Esophagus squamous epithelium (tissue), 4 donors: ENCODE results near the gene KLHDC7B.

Experiments used
- POLR2A ChIP-seq, 4 donors: fragments of 450-650 bp; IDR thresholded peaks; one replicate each; pipeline ENCODE4 v1.6.1; 2017; ENCODE audit warnings: antibody characterized with exemption in 4 of 4, mild to moderate bottlenecking in 4 of 4, moderate library complexity in 3 of 4
- TF ChIP-seq, protein P1 (sequence below), 6 experiments: fragments of 450-650 bp in 4 of 6; fragments of 200-600 bp in 2 of 6; sonication (generic) in 2 of 6; IDR thresholded peaks; one replicate each; pipeline ENCODE4 v1.5.1; 2016 to 2019; ENCODE audit warnings: antibody characterized with exemption in 6 of 6, mild to moderate bottlenecking in 4 of 6, moderate library complexity in 4 of 6

- no peak for TF ChIP-seq POLR2A (IDR thresholded peaks at IDR 0.05)
- TF ChIP-seq, protein P1, sequence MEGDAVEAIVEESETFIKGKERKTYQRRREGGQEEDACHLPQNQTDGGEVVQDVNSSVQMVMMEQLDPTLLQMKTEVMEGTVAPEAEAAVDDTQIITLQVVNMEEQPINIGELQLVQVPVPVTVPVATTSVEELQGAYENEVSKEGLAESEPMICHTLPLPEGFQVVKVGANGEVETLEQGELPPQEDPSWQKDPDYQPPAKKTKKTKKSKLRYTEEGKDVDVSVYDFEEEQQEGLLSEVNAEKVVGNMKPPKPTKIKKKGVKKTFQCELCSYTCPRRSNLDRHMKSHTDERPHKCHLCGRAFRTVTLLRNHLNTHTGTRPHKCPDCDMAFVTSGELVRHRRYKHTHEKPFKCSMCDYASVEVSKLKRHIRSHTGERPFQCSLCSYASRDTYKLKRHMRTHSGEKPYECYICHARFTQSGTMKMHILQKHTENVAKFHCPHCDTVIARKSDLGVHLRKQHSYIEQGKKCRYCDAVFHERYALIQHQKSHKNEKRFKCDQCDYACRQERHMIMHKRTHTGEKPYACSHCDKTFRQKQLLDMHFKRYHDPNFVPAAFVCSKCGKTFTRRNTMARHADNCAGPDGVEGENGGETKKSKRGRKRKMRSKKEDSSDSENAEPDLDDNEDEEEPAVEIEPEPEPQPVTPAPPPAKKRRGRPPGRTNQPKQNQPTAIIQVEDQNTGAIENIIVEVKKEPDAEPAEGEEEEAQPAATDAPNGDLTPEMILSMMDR (IDR thresholded peaks at IDR 0.05) = no peak
Measured at GRCh38 chr22:50523806-50524675, 21.7 kb upstream of the KLHDC7B start.
